ENCODE results near the gene CACNA1E. TPM values are rescaled to one million over a fixed set of nuclear protein-coding genes. Genes with fewer than 3 reads are reported as not detected.

The CACNA1E gene
- total RNA-seq, 1 experiment from 2014 or later = 0.05 TPM

- H3K27ac Mint-ChIP-seq (ENCODE audit: low read depth, unreplicated experiment) = no peak overlapping the region
- peak; percentile 43 for DNase-seq (ENCODE audit: unreplicated experiment)
- ChIA-PET POLR2A (interaction anchor here (0.6 to 1.5 kb wide), 3 partner anchors 11 to 330 kb away, joined by 3 to 5 read pairs (median 3); no protein-coding TSS in a partner anchor), CTCF (interaction anchor here (1.6 kb wide), 1 partner anchor 437 kb away, joined by 12 read pairs; no protein-coding TSS in a partner anchor)
- peaks cover 50% of the 10 kb centered on the region for H3K27me3 Mint-ChIP-seq (ENCODE audit: insufficient read depth, unreplicated experiment)
- no peak overlapping the region for H3K4me3 Mint-ChIP-seq (ENCODE audit: unreplicated experiment)
- intact Hi-C loops (cut with micrococcal nuclease) = no loop called here
- H3K36me3 Mint-ChIP-seq (ENCODE audit: insufficient read depth, unreplicated experiment) = no peaks in the 10 kb centered on the region
- TF ChIP-seq CTCF (IDR thresholded peaks at IDR 0.05; ENCODE audit: unreplicated experiment) = no peak
- no peaks in the 10 kb centered on the region for H3K4me1 Mint-ChIP-seq (ENCODE audit: insufficient read depth, unreplicated experiment)
- no TSS peak for BruUV-seq (replicated peaks)
- no peaks in the 10 kb centered on the region for H3K9me3 Mint-ChIP-seq (ENCODE audit: unreplicated experiment)
Observed at GRCh38 chr1:181499825-181500224, 16.5 kb downstream of the CACNA1E start.

GRCh38 chr1:181500636-181501035 lies 17.3 kb downstream of the CACNA1E start:
- ChIA-PET POLR2A (interaction anchor here (0.6 kb wide), 1 partner anchor 331 kb away, joined by 3 read pairs; no protein-coding TSS in a partner anchor), CTCF (interaction anchor here (1.2 kb wide), 1 partner anchor 436 kb away, joined by 4 read pairs; no protein-coding TSS in a partner anchor)
- Mint-ChIP-seq H3K4me1 (ENCODE audit: insufficient read depth, unreplicated experiment) (no peaks in the 10 kb centered on the region), H3K9me3 (ENCODE audit: unreplicated experiment) (no peaks in the 10 kb centered on the region), H3K27me3 (ENCODE audit: insufficient read depth, unreplicated experiment) (peaks cover 50% of the 10 kb centered on the region), H3K27ac (ENCODE audit: low read depth, unreplicated experiment) (no peak overlapping the region), H3K36me3 (ENCODE audit: insufficient read depth, unreplicated experiment) (no peaks in the 10 kb centered on the region), H3K4me3 (ENCODE audit: unreplicated experiment) (no peak overlapping the region)
- BruUV-seq (replicated peaks) = no TSS peak
- intact Hi-C loops (cut with micrococcal nuclease) = no loop called here
- TF ChIP-seq CTCF (IDR thresholded peaks at IDR 0.05; ENCODE audit: unreplicated experiment) = no peak
- no peak for DNase-seq (ENCODE audit: unreplicated experiment)

- no peak for TF ChIP-seq CTCF (IDR thresholded peaks at IDR 0.05; ENCODE audit: unreplicated experiment)
- no peak overlapping the region for H3K4me3 Mint-ChIP-seq (ENCODE audit: unreplicated experiment)
- H3K27me3 Mint-ChIP-seq (ENCODE audit: insufficient read depth, unreplicated experiment) = peaks cover 50% of the 10 kb centered on the region
- H3K27ac Mint-ChIP-seq (ENCODE audit: low read depth, unreplicated experiment) = no peak overlapping the region
- intact Hi-C loops (cut with micrococcal nuclease) = no loop called here
- no peak for DNase-seq (ENCODE audit: unreplicated experiment)
- no TSS peak for BruUV-seq (replicated peaks)
- ChIA-PET POLR2A (no interaction called here), CTCF (interaction anchor here (1.2 kb wide), 1 partner anchor 435 kb away, joined by 4 read pairs; no protein-coding TSS in a partner anchor)
- H3K36me3 Mint-ChIP-seq (ENCODE audit: insufficient read depth, unreplicated experiment) = no peaks in the 10 kb centered on the region
- no peaks in the 10 kb centered on the region for H3K9me3 Mint-ChIP-seq (ENCODE audit: unreplicated experiment)
- H3K4me1 Mint-ChIP-seq (ENCODE audit: insufficient read depth, unreplicated experiment) = no peaks in the 10 kb centered on the region
Observed at GRCh38 chr1:181501612-181502011, 18.3 kb downstream of the CACNA1E start.

GRCh38 chr1:181503171-181503810 lies 20.0 kb downstream of the CACNA1E start:
- CTCF ChIA-PET = interaction anchor here (1.0 kb wide), 1 partner anchor 576 kb away, joined by 3 read pairs; no protein-coding TSS in a partner anchor

More at GRCh38 chr1:181503171-181503810, 20.0 kb downstream of the CACNA1E start:
- Mint-ChIP-seq H3K4me3 (ENCODE audit: unreplicated experiment) (no peak overlapping the region), H3K27ac (ENCODE audit: low read depth, unreplicated experiment) (no peak overlapping the region), H3K36me3 (ENCODE audit: insufficient read depth, unreplicated experiment) (no peaks in the 10 kb centered on the region), H3K9me3 (ENCODE audit: unreplicated experiment) (no peaks in the 10 kb centered on the region), H3K4me1 (ENCODE audit: insufficient read depth, unreplicated experiment) (no peaks in the 10 kb centered on the region), H3K27me3 (ENCODE audit: insufficient read depth, unreplicated experiment) (peaks cover 34% of the 10 kb centered on the region)
- intact Hi-C loops (cut with micrococcal nuclease) = no loop called here
- no TSS peak for BruUV-seq (replicated peaks)
- POLR2A ChIA-PET = interaction anchor here (1.0 kb wide), 1 partner anchor 11 kb away, joined by 3 read pairs; no protein-coding TSS in a partner anchor
- TF ChIP-seq CTCF (IDR thresholded peaks at IDR 0.05; ENCODE audit: unreplicated experiment) = no peak
- no peak for DNase-seq (ENCODE audit: unreplicated experiment)

Measured in MCF 10A (cell line).